ENCODE measurements around the gene RPS27.
A peak's percentile ranks its signal among the peaks of the same experiment; 100 is the strongest.
"Not testable (repeated sequence)": the region's sequence is repeated elsewhere in the genome, so short reads cannot be mapped to it uniquely, and the experiment has no call there.

Gene RPS27

DNA sequence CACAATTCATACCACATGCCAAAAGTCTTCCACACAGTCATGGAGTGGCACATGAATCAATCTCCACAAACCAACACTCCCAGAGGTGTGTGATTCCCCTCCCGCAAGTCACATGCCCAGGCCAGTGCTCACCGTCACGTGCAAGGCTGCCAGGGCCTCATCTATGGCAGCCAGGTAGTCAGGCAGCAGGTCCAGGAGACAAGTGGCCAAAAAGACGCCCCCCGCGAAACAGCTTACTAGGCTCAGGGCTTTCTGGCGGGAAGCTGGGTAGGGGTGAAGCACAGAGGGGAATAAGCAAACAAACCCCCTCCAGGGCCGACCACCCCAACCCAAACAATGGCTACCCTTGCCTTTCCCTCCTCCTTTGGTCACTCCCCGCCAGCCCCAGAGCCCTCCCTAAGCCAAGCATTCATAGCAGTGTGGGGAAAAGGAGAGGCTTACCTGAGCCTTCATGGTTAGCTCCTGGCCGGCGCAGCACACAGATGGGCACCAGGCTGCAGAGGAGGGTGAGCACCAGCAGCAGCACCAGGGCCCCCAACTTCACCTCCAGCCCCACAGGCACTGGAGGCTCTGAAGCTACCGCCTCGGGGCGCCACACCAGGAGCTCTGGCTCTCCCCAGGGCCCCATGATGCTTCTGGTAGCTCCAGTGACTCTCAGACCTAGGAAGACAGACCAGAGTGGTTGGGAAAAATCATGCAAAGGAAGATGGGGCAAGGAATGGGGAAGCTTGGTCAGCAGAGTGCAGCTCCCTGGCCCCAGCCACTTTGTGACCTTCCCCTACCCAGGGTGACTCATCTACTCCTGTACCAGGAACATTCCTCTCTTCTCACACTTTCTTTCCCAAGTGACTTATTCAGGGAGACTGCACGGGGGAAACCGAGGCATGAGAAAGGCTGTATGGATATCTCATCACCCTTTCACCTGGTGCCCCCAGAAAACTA is 28.2 kb upstream of the RPS27 start:
- no peak for DNase-seq

DNA sequence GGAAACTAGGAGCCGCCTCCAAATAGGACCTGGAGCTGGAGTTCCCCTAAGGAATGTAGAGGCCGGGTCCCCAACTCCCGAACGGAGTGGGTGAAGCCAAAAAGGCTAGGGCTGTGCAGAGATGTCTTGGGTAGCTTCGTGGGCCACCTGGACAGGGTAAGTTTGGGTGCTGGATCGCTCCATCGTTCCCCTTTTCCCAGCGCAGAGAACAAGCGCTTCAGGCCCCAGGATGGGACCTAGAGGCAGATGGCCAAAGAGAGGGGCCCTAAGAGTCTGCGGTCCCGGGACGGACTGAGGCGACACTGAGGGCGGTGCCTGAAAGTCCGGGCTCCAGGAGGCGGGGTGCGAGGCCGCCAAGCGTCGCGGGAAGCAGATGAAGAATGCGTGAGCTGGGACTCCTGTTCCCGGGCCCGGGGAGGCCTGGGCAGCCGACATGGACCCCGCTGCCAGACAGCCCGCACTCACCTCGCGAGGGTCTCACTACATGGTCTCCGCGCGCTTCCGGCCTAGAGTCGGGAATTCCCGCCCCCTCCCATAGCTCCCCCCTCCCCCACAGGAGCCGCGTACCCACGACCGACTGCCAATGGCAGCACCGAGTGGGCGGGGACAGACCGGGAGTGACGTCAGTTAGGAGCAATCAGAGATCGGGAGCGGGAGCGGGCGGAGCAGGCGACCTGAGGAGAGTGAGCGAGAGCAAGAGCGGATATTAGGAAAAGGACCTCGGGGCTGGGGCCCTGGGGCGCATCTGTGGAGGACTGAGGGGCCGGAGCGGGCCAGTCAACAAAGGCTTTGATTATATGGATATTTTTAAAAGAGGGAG is 27.3 kb upstream of the RPS27 start, which contains the start of gene SLC39A1:
SLC39A1 (minus strand) TSS at position 508 of the 820 bp plus-strand sequence. CDS start 822 bp downstream, outside the sequence.
- peak; percentile 92 to 93 for DNase-seq

DNA sequence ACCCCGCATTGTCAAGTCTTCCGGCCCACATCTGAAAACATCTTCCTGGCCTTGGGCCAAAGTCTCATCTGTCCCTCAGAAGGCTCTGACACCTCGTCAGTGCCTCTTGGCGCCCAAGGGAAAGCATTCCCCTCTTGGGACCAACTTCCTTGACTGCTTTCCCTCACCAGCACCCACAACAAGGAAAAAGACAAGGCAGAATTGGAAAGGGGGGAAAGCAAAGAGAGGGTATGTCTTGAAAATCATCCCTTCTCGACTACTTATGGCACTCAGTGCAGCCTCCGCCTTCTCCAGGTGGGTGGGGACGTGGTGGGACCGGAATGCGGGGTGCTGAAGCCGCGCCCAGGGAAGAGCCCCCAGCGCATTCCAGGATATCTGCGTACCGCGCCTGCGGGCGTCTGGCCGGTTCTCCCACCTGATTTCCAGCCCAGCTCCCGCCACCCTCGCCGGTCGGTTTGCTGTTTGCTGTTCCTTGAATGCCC is 26.7 kb upstream of the RPS27 start:
- DNase-seq, result no peak

DNA sequence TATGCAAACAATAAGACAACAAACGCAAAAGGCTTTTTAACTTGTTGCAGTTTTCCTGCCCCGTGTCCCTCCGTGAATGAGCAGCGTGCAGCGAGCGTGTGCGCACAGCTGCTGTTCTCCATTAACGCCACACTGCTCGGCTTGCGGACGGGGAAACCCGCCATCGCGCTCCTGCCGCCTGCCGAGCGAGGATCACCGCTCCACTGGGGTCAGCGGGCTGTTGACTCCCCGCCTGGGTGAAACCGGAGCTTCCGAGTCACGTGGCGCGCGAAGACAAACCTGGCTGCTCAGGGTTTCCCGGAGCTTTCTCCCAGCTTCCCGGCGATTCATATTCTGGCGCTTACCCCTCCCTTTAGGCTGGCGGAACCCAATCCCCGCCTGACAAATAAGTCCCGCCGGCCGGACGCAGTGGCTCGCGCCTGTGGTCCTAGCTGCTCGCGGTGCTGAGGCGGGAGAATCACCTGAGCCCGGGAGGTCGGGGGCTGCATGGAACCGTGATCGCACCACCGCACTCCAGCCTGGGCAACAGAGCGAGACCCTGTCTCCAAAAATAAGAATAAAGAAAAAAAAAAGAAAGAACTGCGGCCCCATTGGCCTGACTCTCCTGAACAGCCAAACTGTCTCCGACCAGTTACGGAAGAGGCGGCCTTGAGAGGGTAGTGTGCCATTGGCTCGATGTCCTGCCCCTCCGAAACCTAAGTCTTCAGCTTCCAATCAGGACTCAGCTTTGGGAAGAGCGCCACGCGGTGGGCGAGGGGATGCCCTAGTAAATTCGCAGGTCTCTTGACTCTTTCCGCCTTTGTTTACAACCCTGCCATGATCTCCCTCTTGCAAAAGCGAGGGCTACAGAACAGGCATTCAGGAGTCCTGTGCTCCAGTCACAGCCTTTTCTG is 23.2 kb upstream of the RPS27 start, which contains the start of gene CREB3L4:
CREB3L4 (plus strand) TSS at position 796 of the 893 bp plus-strand sequence. CDS start 624 bp downstream, outside the sequence.
- DNase-seq, result peak; percentile 67 to 79

DNA sequence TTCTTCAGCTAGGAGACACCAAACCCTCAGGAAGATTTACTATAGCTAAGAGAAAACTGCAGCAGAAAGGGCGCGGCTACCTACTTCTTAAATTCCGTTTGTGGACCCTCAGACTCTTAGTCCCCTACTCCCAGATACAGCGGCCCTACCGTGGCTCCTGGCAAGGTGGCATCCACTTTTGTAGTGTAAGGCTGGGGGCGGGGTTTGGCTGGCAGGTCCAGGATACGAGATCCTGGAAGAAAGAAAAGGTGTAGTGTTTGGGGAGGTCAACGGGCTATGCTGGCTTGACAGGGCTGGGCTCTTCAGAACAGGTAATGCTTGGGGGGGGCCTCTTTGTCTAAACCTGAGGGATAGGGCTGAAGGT is 22.6 kb upstream of the RPS27 start:
- no peak for DNase-seq

DNA sequence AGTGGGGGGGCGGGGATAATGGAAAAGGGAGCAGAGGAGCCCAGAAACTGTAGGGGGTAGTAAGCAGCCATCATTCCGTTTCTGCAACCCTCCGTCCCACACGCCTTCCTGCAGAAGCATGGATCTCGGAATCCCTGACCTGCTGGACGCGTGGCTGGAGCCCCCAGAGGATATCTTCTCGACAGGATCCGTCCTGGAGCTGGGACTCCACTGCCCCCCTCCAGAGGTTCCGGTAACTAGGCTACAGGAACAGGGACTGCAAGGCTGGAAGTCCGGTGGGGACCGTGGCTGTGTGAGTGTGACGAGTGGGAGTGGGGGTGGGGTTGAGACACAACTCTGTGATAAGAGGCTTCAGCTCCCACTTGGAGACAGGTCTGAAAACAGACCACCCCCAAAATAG is 22.2 kb upstream of the RPS27 start:
- no peak for DNase-seq

DNA sequence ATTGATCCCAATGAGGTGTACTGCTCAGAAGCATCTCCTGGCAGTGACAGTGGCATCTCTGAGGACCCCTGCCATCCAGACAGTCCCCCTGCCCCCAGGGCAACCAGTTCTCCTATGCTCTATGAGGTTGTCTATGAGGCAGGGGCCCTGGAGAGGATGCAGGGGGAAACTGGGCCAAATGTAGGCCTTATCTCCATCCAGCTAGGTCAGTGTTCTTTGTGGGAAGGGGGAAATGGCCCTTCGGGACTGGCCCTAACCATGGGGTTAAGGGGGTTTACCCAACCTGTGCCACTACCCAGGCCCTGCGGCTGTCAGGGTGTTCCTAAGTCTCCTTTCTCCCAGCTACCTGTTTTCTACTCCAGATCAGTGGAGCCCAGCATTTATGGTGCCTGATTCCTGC is 21.6 kb upstream of the RPS27 start:
- DNase-seq, result no peak

DNA sequence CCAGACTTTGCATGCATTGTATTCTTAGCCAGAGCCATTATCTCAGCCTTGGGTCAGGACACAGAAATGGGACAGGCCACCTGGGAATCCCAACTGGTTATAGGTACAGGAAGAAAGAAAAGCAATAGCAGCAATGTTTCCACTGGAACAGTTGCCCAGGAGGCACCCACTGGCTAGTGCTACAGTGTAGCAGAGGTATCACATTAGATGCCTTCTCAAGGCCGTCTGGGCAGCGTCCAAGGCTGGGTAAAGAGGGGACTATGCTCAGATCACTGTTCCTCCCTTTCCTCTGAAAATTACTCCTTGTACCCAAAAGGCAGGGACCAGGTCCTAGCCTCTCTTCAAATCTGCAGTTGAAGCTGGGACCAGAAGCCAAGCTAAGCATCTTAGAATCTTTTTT is 20.2 kb upstream of the RPS27 start:
- DNase-seq, result no peak

DNA sequence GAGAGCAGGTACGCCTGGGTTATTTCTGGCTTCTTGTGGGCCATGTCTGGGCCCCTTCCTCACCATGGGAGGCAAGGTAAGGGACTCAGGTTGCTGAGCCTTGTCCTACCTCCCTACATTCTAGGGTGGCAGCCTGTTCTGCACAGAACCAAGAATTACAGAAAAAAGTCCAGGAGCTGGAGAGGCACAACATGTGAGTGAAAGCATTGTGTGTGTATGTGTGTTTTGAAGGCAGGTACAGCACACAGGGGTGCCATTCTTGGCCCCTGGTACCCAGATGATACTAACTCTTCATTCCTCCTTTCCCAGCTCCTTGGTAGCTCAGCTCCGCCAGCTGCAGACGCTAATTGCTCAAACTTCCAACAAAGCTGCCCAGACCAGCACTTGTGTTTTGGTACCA is 17.5 kb upstream of the RPS27 start:
- DNase-seq, result no peak

DNA sequence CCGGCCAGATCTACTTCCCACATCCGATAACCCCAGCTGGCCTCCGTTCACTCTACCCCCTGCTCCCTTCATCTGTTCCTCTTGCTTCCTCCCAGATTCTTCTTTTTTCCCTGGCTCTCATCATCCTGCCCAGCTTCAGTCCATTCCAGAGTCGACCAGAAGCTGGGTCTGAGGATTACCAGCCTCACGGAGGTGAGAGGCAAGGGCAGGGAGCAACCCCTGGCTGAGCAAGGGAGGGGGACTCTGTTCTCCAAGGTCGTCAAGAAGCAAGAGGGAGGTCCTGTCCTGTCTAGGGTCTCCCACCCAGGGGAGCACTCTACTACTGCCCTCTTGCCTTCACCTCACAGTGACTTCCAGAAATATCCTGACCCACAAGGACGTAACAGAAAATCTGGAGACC is 17.0 kb upstream of the RPS27 start:
- DNase-seq, result no peak

DNA sequence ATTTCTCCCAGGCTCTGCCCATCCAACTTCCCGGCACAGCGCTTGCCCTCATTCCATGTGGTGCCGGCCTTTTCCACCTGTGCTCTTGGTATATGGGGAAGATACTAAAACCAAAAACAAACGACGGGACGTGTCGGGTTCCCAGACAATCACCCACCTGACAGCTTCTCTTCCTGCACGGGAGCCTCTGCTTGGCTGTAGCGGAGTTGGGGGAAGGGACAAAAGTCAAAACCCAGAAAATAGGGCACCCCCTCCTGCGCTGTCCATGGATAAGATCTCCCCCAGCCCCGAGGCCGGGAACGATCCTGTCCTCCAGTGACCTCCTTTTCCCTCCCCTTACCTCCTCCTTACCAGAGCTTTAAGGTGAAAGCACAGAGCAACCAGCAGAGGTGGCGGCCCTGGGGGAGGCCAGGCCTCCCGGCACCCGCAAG is 13.7 kb upstream of the RPS27 start:
- no peak for DNase-seq

DNA sequence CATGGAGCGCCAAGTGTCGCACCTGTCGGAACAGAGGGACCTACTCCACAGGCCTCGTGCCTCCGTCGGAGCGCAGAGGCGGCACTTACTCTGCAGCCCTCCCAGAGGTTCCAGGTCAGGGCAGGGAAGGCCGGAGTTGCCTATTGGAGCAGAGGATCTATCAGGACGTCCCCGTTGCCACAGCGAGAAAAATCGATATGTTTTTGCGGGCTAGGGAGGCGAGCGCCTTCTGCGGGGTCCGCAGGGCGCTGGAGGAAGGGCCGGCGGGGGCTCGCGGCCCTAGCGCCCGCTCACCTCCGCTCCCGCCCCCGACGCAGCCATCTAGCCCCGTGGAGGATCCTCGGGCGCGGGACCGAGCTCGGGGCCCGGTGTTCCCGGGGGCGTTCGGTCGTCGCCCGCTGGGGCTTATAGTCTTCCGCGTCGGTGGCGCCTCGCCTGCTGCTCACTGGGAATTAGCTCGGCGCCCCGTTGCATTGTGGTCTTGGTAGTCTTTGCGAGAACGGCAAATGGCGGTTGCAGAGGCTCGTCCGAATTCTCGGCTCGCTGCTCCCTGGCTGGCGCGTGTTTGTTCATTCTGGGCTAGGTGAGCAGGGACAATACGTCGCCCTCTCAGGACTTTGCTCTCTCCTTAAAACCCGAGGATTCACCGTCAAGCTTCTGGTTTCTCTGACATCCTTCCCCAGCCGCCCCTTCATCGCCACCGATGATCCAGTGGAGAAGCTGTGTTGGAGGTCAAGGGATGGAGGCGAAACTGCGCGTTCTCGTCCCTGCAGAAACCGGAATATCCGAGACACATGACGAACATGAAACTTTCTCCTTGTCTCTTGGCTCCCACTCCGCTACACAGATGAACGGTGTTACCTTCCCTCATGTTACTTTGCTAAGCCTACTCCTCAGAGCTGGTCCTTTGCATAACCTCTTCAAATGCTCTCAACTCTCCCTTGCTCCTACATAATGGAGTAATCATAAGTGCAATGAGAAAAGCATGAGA is 13.0 kb upstream of the RPS27 start, which contains the start of gene JTB:
JTB (minus strand) TSS at position 425 of the 991 bp plus-strand sequence; CDS start at position 3, 422 bp downstream.
- peak; percentile 84 for DNase-seq

DNA sequence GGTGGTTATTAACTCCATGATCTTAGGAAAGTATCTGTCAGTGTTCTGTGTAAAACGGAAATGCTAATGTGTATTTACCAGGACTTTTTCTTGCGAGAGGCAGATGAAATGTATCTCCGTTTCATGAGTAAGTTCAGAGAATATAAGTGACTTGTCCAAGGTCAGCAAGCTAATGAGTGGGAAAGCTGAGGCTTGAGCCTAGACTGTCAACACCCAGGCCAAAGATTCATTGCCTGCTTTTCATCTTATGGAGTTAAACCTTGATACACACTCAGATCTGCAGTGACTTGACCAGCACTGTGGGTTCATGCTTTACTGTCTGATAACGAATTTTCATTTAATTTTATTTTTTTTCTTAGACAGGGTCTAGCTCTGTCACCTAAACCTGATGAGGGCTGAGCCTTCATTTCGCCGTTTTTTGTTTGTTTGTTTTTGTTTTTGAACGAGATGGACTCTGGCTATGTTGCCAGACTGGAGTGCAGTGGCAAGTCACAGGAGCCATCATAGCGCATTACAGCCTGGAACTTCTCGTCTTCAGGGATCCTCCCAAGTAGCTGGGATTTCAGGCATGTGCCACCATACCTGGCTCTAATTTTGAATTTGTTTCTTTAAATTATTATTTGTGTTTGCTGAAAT is 12.2 kb upstream of the RPS27 start:
- no peak for DNase-seq

DNA sequence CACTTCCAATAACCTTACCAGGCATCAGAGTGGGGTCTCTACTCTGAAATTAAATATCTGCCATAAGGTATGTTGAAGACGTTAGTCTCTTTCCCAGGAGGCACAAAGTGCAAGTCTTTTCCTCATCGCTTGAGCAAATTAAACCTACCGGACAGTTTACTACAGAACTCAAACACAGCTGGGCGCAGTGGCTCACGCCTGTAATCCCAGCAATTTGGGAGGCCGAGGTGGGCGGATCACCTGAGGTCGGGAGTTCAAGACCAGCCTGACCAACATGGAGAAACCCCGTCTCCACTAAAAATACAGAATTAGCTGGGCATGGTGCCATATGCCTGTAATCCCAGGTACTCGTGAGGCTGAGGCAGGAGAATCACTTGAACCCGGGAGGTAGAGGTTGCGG is 11.5 kb upstream of the RPS27 start:
- not testable (repeated sequence) for DNase-seq

DNA sequence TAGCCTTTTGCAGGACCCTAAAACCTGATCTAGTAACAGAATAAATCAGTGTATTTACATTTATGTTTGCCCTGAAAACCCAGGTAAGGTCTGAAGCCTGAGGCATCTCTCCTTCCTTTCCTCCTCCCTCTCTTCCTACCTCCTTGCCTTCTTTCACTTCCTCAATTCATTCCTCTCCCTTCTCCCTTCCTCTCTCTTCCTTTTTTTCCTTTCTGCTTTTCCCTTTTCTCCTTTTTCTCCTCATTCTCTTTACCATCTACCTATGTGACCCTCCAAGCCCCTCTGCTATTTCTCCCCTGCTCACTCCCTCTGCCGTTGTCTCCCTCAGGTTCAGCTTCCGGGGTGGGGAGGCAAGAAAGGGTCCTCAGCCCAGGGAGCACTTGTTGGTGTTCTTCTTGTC is 8.8 kb upstream of the RPS27 start:
- DNase-seq, result not testable (repeated sequence)

DNA sequence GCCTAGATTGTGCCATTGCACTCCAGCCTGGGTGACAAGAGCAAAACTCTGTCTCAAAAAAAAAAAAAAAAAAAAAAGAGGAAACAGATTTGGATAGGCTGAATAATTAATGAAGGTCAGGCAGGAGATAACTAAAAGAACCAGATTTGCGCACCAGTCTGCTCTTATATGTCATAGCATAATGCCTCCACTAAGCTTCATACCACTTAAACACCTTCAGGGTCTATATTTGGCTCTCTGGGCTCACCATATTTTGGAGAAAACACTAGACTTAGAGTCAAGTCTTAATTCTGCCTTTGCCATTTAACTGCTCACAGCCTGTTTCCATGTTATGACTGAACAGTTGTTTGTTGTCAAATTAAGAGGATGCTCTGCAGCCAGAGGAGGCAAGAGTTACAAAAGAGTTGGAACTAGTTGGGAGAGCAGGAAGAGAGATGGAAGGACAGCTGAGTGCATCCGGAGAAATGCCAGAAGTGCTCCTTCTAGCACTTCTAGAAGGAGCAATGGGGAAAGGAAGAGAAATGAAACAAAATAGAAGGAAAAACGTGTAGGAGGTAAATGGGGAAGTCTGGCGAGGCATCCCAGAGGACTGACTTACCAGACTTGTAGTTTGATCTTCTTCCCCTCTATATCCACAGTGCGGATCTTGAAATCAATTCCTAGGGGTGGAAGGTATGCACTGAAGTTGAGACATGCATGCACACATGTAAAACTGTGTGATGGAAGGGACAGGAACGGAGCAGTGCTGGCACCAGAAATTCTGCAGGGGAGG is 6.3 kb upstream of the RPS27 start:
- DNase-seq, result no peak

DNA sequence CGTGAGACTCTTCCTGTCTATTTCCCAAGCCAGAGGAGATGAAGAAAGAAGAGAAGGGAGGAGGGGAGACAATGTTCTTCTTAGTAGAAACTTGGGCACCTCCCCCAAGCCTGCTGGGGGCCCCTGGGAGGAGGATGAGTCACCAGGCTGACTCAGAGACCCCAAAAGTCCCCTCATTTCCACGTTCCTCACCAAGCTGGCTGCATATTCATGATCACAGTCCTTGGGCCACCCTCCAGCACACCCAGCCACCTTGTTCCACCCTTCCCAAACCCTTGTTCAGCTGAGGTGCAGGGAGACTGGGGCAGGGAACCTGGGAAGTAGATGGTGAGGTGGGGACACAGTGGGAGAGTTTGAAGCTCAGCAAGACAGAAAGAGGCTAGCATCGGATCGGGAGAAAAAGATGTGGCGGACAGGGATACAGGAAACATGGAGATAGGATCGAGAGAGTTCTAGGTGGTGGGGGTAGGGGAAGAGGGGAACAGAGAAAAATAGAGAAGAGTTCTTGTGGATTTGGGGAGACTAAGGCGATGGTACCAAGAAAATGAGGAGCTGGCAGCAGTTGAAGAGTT is 5.1 kb upstream of the RPS27 start:
- DNase-seq, result peak; percentile 48 to 63

DNA sequence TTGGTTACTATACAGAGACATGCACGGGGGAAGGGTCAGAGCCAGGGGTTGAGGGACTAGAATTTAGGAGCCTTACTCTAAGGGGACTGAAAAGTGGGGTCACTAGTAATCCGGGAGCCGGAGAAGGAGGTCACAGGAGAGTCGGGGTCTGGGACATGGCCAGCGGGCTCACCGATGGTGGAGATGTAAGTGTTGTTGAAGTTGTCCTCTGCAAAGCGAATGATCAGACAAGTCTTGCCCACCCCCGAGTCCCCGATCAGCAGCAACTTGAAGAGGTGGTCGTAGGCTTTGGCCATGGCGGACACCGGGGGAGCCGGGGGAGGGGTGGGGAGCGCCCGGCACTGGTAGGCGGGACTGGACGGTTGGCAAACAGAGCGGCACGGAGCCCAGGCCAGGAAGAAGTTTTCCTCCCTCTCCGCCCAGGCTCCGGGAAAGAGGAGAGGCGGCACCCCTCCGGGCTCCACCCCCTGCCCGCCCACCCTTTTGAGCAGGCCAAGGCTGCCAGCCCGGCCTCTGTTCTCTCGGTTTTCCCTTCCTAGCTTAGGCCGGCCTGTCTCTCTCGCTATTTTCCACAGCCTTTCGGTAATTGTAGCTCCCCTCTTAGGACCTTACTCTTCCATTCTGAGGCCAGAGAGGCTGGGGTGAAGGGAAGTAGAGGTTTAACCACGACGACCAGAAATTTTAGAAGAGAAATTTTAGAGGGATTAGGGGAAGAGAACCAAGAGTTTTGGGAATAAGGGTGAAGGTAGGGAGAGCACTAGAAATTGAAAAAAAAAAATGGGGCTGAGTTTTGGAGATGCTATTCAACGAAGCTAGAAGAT is 4.4 kb upstream of the RPS27 start, which contains the start of gene RAB13:
RAB13 (minus strand) TSS at position 399 of the 821 bp plus-strand sequence; CDS start at position 296, 103 bp downstream.
- no peak for DNase-seq

Measured in stimulated activated CD4-positive, alpha-beta T cell treated with anti-CD3 and anti-CD28 coated beads, Interleukin-4, amount 100 ng/mL, for 4 hours (primary cell).